Measurements from ENCODE around the gene GJD4. TPM values are rescaled to one million over a fixed set of nuclear protein-coding genes. Genes with fewer than 3 reads are reported as not detected.

Gene GJD4
- total and polyA plus RNA-seq, 10 of the 15 experiments (the other 5 are each of a cell fraction or from before 2014, with no cell fraction given), result not detected

DNA sequence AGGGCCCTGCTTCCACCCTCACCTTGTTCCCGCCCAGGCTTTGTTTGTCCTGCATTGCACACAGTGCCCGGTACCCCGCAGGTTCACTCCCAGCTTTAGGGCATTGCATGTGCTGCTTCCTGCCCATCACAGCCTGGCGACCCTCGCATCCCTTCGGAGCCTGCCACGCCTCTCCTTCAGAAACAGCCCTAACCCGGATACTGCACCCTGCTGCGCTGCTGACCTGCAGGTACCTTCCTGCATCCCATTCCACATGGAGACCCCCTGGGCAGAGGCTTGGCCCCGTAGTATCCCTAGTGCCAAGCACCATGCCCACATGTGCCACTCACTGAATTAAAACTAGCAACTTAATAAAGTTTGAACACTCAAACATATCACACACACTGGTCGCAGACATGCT lies 19.8 kb upstream of the GJD4 start (continued):
- no peak for TF ChIP-seq ZBTB11 (CRISPR knock-in tag; IDR thresholded peaks at IDR 0.05)
- no peak for TF ChIP-seq IRF4 (IDR thresholded peaks at IDR 0.05; ENCODE audit: low read depth, low read length)
- TF ChIP-seq ZNF217 (IDR thresholded peaks at IDR 0.05), result no peak
- TF ChIP-seq RAD51 (IDR thresholded peaks at IDR 0.05), result no peak
- TF ChIP-seq CHD2 (IDR thresholded peaks at IDR 0.05; ENCODE audit: borderline replicate concordance, low read depth, low read length), result no peak
- no peak for TF ChIP-seq ELK1 (IDR thresholded peaks at IDR 0.05; ENCODE audit: low read depth, low read length)

- ChIA-PET RAD21 (ENCODE audit: unreplicated experiment) (no interaction called here), SMC1A (ENCODE audit: uncharacterized antibody, unreplicated experiment) (no interaction called here), CTCF (no interaction called here), POLR2A (no interaction called here)
- Histone ChIP-seq H3K4me3 (no peak overlapping the region), H4K20me1 (ENCODE audit: control insufficient read depth, insufficient read depth) (no peaks in the 10 kb centered on the region), H2AFZ (ENCODE audit: control insufficient read depth, low read depth, low read length) (no peak overlapping the region), H3K27ac (ENCODE audit: control insufficient read depth, insufficient read depth) (no peak overlapping the region), H3K9ac (ENCODE audit: control insufficient read depth, insufficient read depth, low read length) (no peak overlapping the region), H3K4me1 (ENCODE audit: control insufficient read depth, insufficient read depth, low read length) (no peaks in the 10 kb centered on the region), H3K79me2 (ENCODE audit: control insufficient read depth, insufficient read depth, low read length) (no peaks in the 10 kb centered on the region), H3K4me2 (ENCODE audit: control insufficient read depth, insufficient read depth) (no peak overlapping the region), H3K9me3 (replicated peaks; ENCODE audit: control insufficient read depth, insufficient read depth, low read length) (no peaks in the 10 kb centered on the region), H3K36me3 (ENCODE audit: control insufficient read depth in 2 of 2, insufficient read depth in 2 of 2, low read length in 1 of 2) (no peaks in the 10 kb centered on the region), H3K27me3 (replicated peaks in 1 of 2; ENCODE audit: control insufficient read depth in 2 of 2, insufficient read depth in 2 of 2, low read length in 1 of 2) (no peaks in the 10 kb centered on the region; a peak in 1 of 4 replicates)
- WGBS (ENCODE audit: insufficient coverage, insufficient replicate concordance, low lambda C conversion rate, missing lambda C conversion rate), result 15% methylated on average over 8 of the region's 8 CpGs
- DNase-seq (ENCODE audit: low read depth, low spot score), result no peak
- intact Hi-C loops (cut with micrococcal nuclease; ENCODE audit: unreplicated experiment) (no loop called here), in situ Hi-C loops (cut with MboI) (no loop called here)
- no peak for FAIRE-seq
- no TSS peak for BruUV-seq (replicated peaks)
- ATAC-seq, result no peak
- TF ChIP-seq, protein P1, sequence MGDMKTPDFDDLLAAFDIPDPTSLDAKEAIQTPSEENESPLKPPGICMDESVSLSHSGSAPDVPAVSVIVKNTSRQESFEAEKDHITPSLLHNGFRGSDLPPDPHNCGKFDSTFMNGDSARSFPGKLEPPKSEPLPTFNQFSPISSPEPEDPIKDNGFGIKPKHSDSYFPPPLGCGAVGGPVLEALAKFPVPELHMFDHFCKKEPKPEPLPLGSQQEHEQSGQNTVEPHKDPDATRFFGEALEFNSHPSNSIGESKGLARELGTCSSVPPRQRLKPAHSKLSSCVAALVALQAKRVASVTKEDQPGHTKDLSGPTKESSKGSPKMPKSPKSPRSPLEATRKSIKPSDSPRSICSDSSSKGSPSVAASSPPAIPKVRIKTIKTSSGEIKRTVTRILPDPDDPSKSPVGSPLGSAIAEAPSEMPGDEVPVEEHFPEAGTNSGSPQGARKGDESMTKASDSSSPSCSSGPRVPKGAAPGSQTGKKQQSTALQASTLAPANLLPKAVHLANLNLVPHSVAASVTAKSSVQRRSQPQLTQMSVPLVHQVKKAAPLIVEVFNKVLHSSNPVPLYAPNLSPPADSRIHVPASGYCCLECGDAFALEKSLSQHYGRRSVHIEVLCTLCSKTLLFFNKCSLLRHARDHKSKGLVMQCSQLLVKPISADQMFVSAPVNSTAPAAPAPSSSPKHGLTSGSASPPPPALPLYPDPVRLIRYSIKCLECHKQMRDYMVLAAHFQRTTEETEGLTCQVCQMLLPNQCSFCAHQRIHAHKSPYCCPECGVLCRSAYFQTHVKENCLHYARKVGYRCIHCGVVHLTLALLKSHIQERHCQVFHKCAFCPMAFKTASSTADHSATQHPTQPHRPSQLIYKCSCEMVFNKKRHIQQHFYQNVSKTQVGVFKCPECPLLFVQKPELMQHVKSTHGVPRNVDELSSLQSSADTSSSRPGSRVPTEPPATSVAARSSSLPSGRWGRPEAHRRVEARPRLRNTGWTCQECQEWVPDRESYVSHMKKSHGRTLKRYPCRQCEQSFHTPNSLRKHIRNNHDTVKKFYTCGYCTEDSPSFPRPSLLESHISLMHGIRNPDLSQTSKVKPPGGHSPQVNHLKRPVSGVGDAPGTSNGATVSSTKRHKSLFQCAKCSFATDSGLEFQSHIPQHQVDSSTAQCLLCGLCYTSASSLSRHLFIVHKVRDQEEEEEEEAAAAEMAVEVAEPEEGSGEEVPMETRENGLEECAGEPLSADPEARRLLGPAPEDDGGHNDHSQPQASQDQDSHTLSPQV (IDR thresholded peaks at IDR 0.05), result no peak
- TF ChIP-seq, protein P2, sequence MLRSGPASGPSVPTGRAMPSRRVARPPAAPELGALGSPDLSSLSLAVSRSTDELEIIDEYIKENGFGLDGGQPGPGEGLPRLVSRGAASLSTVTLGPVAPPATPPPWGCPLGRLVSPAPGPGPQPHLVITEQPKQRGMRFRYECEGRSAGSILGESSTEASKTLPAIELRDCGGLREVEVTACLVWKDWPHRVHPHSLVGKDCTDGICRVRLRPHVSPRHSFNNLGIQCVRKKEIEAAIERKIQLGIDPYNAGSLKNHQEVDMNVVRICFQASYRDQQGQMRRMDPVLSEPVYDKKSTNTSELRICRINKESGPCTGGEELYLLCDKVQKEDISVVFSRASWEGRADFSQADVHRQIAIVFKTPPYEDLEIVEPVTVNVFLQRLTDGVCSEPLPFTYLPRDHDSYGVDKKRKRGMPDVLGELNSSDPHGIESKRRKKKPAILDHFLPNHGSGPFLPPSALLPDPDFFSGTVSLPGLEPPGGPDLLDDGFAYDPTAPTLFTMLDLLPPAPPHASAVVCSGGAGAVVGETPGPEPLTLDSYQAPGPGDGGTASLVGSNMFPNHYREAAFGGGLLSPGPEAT (IDR thresholded peaks at IDR 0.05; ENCODE audit: low read depth), result no peak
- no peak for TF ChIP-seq NR2C1 (IDR thresholded peaks at IDR 0.05)
- no peak for TF ChIP-seq TCF12 (IDR thresholded peaks at IDR 0.05; ENCODE audit: low read depth, low read length)
- TF ChIP-seq SMARCA5 (IDR thresholded peaks at IDR 0.05), result no peak
- no peak for TF ChIP-seq ZZZ3 (IDR thresholded peaks at IDR 0.05; ENCODE audit: control insufficient read depth, insufficient read length, low read depth)
- TF ChIP-seq SP1 (IDR thresholded peaks at IDR 0.05; ENCODE audit: low read depth, low read length), result no peak
Observed at GRCh38 chr10:35585903-35586535, 19.1 kb upstream of the GJD4 start.
